GM19328 (cell line): ENCODE data around the gene TRIM48.
"Not testable (repeated sequence)": the region's sequence is repeated elsewhere in the genome, so short reads cannot be mapped to it uniquely, and the experiment has no call there.

Experiments
- ATAC-seq: cut with Tn5 transposase; IDR thresholded peaks from one replicate; pipeline ENCODE4 v1.9.1; 2021; ENCODE audit warnings: mild to moderate bottlenecking, moderate library complexity; ENCODE audit not compliant: unreplicated experiment

Gene TRIM48

DNA sequence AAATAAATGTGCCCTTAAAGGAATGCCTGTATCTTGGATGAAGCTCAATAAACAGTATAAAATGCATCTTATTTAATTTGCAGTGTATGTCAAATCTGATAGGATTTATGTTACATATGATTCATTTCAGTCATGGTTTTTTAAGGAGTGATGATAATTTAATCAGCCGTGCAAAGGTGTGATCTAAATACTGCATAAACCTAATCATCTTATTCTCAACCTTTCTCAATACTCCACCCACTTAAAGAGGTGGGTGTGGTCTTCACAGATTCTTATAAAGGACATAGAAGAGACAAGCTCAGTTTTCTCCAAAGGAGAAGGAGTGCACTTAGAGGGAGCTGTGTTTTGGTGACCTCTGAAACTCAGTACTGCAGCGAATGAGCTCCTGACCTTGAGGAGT lies at the start of gene TRIM48:
Gene TRIM48 (plus strand): TSS at position 301 of the 400 bp plus-strand sequence. CDS start 113 bp downstream, outside the sequence.
- not testable (repeated sequence) for ATAC-seq

GRCh38 chr11:55238316-55238715 lies 23.6 kb upstream of the TRIM48 start:
- not testable (repeated sequence) for ATAC-seq

DNA sequence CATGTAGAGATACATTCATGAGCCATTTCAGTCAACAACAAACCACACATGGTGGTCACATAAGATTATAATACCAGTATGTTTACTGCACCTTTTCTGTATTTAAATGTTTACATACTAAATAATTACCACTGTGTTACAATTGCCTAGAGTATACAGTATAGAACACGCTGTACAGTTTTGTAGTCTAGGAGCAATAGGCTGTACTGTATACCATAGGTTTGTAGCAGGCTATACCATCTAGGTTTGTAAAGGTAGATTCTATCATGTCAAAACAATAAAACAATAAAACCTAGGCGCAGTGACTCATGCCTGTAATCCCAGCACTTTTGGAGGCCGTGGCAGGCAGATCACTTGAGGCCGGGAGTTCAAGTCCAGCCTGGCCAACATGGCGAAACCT lies 1.1 kb downstream of the TRIM48 start:
- no peak for ATAC-seq
